GM21381 (cell line): ENCODE results near the gene RTEL1.
"Not testable (repeated sequence)": the region's sequence is repeated elsewhere in the genome, so short reads cannot be mapped to it uniquely, and the experiment has no call there.

Experiments
- ATAC-seq: cut with Tn5 transposase; IDR thresholded peaks from one replicate; pipeline ENCODE4 v1.9.1; 2021; ENCODE audit warnings: mild to moderate bottlenecking, moderate library complexity; ENCODE audit not compliant: unreplicated experiment

Gene RTEL1

GRCh38 chr20:63664861-63665594 lies 6.9 kb downstream of the RTEL1 start:
- ATAC-seq: no peak

GRCh38 chr20:63665708-63666107 lies 7.6 kb downstream of the RTEL1 start:
- ATAC-seq: no peak

DNA sequence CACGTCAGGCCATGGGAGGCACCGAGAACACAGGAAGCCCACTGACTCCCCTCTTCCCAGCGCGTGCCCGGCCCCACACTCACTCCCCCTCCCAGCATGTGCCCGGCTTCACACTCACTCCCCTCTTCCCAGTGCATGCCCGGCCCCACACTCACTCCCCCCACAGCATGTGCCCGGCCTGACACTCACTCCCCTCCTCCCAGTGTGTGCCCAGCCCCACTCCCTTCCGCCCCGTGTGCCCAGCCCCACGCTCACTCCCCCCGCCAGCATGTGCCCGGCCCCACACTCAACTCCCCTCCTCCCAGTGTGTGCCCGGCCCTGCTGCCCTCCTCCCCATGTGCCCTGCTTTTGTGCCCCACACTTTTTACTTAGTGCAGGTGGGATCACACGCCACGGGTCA lies 9.7 kb downstream of the RTEL1 start:
- ATAC-seq: no peak

GRCh38 chr20:63668351-63668750 lies 10.2 kb downstream of the RTEL1 start:
- ATAC-seq: no peak

DNA sequence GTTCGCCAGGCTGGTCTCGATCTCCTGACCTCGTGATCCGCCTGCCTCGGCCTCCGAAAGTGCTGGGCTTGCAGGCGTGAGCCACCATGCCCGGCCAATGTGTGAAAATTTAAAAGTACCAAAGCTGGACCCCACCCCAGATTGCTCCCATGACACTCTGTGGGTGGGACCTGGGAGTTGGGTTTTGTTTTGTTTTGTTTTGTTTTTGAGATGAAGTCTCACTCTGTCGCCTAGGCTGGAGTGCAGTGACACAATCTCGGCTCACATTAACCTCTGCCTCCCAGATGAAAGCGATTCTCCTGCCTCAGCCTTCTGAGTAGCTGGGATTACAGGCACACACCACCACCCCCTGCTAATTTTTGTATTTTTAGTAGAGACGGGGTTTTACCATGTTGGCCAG lies 13.6 kb downstream of the RTEL1 start:
- ATAC-seq: not testable (repeated sequence)

GRCh38 chr20:63672666-63673065 lies 14.6 kb downstream of the RTEL1 start:
- no peak for ATAC-seq

DNA sequence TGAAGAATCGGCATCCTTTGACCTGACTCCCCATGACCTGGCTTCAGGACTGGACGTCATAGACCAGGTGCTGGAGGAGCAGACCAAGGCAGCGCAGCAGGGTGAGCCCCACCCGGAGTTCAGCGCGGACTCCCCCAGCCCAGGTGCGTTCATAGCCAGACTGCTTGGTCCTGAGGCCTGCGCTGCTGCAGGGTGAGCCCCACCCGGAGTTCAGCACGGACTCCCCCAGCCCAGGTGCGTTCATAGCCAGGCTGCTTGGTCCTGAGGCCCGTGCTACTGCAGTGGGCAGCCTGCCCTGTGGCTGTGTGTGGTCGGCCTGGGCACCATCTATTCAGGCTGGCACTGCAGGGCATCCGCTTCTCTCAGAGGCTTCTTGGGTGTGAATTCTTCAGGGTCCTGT lies 15.8 kb downstream of the RTEL1 start:
- no peak for ATAC-seq

- ATAC-seq: no peak
Measured at GRCh38 chr20:63675681-63676368, 17.7 kb downstream of the RTEL1 start.

DNA sequence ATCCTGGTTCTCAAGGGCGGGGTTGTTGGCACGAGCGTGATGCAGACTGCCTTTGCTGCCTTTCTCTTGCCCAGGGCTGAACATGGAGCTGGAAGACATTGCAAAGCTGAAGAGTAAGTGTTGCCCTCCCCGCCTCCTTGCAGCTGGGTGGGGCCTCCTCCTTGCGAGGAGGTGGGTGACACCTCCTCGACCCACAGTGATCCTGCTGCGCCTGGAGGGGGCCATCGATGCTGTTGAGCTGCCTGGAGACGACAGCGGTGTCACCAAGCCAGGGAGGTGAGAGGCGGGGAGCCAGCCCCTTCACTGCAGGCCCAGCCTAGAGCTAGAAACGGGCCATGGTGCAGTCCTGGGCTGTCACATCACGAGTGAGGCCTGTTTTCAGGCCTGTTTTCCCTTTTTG lies 20.0 kb downstream of the RTEL1 start:
- ATAC-seq: no peak

GRCh38 chr20:63678667-63679465 lies 20.8 kb downstream of the RTEL1 start:
- ATAC-seq: no peak

DNA sequence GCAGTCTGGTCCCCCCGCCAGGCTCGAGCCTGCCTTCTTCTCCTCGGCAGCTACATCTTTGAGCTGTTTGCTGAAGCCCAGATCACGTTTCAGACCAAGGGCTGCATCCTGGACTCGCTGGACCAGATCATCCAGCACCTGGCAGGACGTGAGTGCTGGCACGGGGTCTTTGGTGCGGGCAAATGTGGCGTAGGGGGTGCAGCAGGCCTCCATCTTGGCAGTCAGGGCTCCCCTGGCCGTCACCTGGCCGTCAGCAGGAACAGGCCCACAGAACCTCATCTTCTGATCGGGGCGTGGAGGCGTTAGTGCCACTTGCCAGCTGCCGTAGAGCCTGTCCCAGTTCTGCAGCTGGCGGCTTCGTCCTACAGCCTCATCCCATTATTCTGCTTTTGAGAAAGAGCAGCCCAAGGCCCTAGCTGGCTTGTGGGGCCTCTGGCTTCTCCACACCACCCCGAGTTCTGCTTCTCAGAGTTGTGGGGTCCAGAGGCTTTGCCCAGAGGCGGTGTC lies 21.7 kb downstream of the RTEL1 start:
- ATAC-seq: no peak

DNA sequence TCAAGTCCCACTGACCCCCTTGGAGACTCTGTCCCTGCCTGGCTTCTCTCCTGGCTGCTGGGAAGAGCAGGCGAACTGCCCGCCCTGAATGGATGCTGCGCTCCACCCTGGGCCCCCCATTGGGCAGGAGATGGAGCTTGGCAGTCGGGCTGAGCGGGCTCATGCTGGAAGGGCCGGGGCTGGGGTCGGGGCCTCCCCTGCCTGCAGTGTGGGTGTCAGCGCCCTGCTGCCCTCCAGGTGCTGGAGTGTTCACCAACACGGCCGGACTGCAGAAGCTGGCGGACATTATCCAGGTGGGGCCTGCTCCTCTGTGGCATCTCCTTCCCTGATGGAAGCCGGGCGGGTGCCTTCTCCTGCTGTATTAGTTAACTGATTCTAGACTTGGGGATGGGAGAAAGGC lies 22.3 kb downstream of the RTEL1 start:
- no peak for ATAC-seq

DNA sequence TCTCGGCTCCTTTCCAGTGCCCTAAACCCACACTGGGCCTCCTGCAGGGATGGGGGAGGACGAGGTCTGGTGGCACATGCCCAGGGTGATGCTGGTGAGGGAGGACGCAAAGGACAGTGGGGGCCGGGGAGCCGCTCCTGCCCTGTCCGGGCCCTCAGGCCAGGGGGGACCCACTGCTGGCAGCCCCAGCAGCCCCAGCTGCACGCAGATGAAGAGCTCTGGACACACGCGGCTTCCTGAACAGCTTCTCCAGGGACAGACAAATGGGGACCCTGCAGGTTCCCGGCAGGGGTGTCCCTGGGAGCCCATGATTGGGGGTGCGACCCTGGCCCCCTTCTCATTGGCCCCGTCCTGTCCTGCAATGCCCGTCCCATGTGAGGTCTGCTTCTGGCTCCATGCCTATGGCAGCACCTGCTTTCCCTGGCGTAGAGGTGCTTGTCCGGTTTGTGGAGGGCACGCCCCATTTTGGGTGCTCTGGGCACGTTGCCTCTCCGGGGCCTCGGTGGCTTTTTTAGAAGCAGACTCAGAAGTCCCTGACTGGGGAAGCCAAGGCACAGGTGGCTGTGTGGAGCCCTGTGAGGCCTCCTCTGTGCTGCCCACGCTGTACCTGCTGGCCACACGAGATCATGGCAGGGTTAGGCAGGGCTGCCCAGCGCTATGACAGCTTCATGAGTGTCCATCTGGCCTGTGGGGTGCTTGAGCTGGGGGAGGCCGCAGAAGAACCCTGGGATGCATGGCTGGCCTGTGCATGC lies 22.9 kb downstream of the RTEL1 start:
- ATAC-seq: no peak

DNA sequence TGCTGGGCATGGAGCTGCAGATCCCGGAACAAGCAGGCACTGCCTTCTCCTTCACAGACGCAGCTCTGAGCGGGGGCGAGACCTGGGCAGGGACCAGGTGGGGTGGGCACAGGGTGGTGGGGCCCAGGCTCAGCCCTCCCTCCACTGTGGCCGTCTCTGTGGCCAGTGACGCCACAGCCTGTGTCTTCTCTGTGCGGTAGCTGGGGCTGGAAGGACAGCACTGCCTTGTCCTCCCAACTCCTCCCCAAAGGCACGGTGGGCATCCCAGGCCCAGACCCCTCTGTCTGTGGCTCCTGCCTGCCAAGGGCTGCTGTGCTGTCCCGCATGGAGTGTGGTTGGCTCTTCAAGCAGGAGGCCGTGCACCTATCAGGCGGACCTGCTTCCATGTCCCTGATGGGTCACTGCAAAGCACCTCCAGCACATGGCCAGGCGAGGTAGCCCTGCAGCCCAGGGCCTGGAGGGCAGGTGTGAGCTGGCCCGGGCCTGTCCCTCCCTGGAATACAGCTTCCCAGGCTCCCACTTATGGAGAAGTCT lies 23.6 kb downstream of the RTEL1 start:
- no peak for ATAC-seq

GRCh38 chr20:63682384-63683139 lies 24.4 kb downstream of the RTEL1 start:
- ATAC-seq: no peak

DNA sequence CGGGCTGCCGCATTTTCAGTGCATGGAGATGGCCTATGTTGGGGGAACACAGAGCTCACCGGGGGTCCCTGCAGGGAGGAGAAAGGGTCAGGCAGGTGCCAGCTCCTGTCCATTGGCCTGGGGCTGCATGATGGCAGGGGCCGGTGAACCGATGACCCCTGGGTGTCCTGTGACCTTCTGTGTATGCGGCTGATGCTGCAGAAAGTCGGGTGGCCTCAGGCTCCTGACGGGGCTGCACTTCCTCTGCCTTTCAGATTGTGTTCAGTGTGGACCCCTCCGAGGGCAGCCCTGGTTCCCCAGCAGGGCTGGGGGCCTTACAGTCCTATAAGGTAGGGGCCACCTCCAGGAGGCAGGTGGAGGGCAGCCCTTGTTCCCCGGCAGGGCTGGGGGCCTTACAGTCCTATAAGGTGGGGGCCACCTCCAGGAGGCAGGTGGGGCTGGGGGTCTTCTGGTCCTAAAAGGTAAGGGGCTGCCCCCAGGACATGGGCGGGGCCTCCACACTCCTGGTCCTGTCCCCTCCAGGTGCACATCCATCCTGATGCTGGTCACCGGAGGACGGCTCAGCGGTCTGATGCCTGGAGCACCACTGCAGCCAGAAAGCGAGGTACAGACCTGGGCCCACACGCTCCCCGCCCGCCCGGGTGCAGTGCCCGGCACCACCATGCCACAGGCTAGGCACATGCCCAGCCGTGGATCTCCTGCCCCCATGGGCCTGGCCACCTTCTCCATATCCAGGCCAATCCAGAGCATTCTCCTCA lies 27.3 kb downstream of the RTEL1 start:
- ATAC-seq: no peak

GRCh38 chr20:63686094-63686491 lies 28.0 kb downstream of the RTEL1 start:
- ATAC-seq: no peak

DNA sequence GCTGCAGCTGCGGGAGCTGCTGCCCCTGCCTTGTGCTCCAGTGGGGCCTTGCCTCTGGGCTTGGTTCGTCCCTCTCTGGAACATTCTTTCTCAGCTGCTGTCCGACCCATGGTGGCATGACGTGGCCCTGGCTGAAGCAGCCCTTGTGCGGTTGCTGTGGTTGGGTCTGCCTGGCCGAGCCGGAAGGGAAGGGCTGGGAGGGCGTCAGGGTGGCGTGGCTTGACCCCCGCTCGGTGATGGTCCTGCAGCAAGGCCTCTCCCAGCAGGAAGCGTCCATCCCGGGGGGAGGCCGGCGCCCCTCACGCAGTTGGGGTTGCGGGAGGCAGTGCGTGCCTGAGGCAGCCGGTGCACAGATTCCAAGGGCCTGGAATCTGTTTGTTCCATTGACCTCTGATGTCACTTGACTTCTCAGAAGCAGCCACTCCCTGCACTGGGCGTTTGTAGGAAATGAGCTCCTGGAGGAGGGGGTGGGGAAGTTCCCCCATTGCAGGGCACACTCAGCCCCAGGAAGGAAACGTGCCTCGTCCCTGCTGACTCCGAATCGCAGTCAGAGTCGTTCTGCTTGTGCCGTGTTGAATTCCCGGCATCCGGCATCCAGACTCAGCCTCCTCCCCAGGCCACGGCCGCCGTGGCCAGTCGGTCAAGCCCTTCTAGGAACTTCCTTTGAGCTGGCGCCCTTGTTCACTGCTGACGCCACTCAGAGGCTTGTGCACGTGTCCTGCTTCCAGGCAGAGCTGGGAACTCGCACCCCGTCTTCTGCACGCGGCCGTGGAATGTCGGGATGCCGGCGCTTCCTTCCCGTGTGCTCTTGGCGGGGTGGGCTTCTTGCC lies 28.6 kb downstream of the RTEL1 start:
- ATAC-seq: no peak
